HS-27A (cell line): ENCODE results near the gene ELOVL2.
"Not testable (repeated sequence)": the region's sequence is repeated elsewhere in the genome, so short reads cannot be mapped to it uniquely, and the experiment has no call there.

Source experiments
- DNase-seq: peaks from one replicate; pipeline ENCODE4 v3.0.0-alpha.2; 2012; ENCODE audit warnings: low read depth, missing footprints

ELOVL2 gene, protein sequence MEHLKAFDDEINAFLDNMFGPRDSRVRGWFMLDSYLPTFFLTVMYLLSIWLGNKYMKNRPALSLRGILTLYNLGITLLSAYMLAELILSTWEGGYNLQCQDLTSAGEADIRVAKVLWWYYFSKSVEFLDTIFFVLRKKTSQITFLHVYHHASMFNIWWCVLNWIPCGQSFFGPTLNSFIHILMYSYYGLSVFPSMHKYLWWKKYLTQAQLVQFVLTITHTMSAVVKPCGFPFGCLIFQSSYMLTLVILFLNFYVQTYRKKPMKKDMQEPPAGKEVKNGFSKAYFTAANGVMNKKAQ

DNA sequence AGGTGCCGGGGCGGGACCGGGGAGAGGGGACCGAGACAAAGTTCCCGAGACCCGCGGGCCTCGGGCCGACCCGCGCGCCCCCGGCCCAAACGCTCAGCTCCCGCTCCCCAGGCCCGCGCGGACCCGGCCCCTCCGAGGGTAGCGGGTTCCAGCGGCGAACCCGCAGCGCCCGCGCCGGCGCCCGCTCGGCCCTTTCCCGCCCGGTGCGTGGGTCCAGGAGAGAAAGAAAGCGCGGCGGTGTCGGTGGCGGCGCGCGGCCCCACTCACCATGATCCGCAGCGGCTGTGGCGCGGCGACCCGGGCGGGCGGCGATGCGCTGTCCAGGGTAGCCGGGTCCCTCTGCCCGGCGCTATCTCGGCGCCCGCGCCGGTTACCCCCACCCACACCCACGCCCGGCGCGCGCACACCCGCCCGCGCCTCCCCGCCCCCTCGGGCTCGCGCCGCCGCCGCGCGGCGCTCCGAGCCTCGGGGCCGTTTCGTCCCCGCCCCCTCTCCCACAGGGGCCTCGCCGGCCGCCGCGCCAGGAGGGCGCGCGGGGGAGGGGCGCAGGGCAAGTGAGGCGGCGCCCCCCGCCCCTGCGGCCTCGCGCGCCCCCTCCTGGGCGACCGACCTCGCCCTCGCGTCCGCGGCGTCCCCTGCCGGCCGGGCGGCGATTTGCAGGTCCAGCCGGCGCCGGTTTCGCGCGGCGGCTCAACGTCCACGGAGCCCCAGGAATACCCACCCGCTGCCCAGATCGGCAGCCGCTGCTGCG, at the start of gene ELOVL2:
Gene ELOVL2, minus strand, starts transcription at position 345 of the 751 bp plus-strand sequence. Its CDS starts 75 bp downstream, at position 270.
- no peak for DNase-seq

DNA sequence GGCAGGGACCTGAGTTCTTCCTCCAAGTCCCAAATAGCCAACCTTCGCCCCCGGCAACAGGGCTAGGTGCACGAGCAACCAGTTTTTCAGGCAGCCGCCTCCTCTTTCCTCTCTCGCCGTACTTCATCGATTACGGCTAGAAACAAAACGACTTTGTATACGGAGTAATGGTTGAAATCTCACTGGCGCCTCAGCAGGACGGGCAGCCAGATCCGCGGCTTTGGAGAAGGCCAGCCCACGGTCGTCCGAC, 49.2 kb upstream of the ELOVL2 start:
- DNase-seq: no peak

DNA sequence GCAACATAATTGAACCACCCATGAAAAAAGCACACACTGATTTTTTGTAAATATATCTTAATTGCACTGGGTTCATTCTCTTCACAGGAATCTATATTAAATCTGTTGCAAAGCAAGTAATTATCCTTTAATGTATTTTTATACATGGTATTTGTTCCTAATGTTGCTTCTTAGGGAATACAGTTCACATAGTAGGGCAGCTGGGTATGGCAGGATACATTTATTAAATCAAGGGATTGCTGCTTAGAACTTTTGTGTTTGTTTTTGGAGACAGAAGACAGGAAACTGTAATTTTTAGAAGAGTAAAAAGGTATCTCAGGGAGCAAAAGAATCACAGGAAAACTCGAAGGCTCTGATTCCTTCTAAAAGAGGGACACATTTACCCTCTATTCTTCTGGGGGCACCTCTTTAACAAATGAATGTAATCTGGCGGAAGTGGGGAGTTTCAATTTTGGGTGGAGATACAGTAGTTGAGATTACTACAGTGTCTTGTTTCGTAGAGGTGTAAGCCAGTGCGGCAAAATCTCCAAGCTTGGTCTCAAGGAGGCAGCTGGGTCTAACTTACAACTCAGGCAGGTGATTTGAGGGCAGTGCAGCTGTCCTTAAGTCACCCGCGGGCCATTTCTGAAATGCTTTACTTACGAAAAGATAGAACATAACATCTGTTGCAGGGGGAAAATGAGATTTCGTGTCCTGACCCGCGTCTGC, 48.7 kb upstream of the ELOVL2 start:
- DNase-seq: no peak

DNA sequence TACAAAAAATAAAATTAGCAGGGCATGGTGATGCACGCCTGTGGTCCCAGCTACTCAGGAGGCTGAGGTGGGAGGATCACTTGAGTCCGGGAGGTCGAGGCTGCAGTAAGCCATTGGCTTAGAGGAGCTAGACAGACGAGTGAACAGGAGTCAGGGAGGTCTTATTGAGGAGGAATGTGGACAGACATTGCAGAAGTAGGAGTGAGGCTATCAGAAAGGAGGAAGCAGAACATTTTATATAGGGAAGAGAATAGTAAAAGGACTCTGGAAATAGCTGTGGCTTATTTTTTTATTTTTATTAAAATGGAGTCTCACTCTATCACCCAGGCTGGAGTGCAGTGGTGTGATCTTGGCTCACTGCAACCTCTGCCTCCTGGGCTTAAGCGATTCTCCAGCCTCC, 47.0 kb upstream of the ELOVL2 start:
- not testable (repeated sequence) for DNase-seq

DNA sequence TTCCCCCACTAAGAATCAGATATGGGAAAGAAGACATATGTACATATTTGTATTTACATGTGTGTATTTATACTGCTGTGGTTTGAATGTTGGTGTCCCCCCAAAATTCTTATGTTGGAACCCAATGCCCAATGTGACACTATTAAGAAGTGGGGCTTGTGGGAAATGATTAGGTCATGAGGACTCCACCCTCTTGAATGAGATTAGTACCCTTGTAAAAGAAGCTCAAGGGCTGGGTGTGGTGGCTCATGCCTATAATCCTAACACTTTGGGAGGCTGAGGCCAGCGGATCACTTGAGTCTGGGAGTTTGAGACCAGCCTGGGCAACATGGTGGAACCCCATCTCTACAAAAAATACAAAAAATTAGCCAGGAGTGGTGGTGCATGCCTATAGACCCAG, 45.6 kb upstream of the ELOVL2 start:
- no peak for DNase-seq

DNA sequence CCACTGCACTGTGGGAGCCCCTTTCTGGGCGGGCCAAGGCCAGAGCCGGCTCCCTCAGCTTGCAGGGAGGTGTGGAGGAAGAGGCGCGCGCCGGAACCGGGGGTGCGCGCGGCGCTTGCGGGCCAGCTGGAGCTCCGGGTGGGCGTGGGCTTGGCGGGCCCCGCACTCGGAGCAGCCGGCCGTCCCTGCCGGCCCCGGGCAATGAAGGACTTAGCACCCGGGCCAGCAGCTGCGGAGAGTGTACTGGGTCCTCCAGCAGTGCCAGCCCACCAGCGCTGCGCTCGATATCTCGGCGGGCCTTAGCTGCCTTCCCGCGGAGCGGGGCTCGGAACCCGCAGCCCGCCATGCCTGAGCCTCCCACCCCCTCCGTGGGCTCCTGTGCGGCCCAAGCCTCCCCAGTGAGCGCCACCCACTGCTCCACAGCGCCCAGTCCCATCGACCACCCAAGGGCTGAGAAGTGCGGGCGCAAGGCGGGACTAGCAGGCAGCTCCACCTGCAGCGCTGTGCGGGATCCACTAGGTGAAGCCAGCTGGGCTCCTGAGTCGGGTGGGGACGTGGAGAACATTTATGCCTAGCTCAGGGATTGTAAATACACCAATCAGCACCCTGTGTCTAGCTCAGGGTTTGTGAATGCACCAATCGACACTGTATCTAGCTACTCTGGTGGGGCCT, 43.2 kb upstream of the ELOVL2 start:
- not testable (repeated sequence) for DNase-seq

DNA sequence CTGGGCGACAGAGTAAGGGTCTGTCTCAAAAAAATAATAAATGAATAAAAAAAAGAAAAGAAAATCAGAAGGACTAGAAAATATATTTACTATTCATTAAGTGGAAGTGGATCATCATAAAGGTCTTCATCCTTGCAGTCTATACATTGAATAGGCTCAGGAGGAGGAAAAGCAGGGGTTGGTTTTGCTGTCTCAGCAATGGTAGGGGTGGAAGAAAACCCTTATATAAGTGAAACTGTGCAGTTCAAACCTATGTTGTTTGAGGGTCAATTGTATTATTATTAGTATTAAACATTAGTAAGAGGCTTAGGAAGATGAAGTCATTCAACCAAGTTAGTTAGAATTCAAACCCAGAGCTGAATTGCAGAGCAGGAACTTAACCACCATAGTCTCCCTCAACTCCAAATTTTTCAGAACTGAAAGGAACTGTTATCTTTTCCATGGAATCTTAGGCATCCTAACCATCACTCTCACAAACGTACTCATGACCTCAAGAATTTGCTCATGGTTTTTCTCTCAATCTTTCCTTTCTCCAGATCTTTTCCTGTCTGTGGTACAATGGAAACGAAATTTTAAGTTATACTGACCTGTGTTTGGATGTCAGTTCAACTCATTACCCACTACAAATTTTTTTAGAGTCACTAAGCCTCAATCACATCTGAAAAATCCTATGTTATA, 41.8 kb upstream of the ELOVL2 start:
- peak; percentile 72 for DNase-seq

DNA sequence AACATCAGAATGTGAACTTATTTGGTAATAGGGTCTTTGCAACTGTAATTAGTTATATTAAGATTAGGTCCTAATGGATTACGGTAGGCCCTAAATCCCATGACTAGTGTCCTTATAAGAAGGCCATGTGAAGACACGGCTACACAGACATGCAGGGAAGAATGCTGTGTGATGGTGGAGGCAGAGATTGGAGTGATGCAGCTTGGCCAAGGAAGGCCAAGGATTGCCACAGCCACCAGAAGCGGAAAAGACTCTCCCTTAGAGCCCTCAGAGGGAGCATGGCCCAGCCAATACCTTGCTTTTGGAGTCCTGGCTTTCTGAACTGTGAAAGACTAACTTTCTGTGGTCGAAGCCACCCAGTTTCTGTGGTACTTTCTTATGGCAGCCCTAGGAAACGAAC, 39.9 kb upstream of the ELOVL2 start:
- no peak for DNase-seq

DNA sequence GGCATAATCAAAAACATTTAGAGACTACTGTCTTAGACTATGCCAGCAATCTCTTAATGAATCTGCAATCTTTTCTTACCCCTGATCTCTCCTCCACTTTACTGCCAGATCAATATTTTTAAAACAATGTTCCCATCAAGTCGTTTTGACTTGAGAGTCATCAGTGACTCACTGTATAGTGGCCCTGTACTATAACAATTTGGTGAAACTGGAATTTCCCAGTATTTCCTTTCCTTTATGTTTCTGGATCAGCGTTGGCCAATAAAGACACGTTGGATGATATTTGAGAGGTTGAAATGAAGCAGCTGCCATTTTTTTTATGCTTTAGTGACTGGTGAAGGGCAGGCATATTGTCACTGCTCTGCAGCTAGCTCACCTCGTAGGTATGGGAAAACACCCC, 39.4 kb upstream of the ELOVL2 start:
- peak; percentile 65 for DNase-seq

DNA sequence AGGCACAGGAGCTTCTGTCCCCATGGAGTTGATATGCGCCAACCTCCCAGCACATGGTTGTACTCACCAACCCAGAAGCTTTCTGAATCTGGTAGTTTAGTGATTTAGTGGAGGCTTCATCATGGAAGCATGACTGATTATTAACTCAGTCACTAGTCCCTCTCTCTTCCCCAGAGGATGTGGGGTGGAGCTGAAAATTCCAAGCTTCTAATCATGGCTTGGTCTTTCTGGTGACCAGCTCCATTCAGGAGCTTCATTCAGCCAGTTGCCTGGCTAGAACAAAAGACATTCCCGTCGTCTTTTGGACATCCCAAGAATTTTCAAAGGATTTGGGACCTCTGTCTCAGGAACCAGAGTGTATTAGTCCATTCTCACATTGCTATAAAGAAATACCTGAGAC, 36.2 kb upstream of the ELOVL2 start:
- DNase-seq: no peak

DNA sequence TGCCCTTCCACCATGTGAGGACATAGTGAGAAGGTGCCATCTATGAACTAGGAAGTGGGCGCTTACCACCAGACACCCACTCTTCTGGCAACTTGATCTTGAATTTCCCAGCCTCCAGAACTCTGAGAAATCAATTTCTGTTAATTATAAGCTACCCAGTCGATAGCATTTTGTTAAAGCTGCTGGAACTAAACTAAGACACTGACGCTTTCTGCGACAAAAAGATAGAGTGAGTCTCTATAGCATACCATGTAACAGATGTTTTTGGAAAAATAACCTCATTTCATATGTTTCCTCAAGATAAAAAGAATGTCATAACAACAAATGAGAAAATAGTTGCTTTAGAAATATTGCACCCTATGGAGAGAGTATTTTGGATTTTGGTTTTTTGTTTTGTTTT, 34.2 kb upstream of the ELOVL2 start:
- DNase-seq: no peak

DNA sequence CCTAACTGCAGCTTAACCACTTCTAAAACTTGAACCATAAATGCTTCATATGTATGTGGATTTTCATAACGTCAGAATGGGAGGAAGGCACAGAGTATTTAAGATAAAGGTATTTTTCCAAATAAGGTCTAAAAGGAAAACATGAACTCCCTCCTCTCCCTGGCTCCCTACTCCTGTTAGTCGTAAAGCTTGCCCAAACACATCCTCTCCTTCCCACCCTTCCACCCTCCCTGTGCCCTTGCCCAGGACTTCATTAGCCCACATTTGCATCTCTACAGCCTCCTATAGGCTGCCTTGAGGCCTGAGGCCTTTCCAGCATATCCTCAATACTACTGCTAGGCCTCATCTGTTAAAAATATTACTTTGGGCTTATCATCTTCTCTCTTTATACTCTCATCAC, 32.4 kb upstream of the ELOVL2 start:
- no peak for DNase-seq

DNA sequence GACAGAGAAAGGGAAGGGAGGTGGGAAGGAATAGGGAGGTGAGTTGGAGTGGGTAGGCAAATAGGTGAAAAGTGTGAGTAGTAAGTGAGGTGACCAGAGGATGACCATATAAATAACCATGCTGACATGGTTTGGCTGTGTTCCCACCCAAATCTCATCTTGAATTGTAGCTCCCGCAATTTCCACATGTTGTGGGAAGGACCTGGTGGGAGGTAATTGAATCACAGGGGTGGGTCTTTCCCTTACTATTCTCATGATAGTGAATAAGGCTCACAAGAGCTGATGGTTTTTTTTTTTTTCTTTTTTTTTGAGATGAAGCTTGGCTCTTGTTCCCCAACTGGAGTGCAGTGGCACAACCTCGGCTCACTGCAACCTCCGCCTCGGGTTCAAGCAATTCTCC, 28.0 kb upstream of the ELOVL2 start:
- no peak for DNase-seq

DNA sequence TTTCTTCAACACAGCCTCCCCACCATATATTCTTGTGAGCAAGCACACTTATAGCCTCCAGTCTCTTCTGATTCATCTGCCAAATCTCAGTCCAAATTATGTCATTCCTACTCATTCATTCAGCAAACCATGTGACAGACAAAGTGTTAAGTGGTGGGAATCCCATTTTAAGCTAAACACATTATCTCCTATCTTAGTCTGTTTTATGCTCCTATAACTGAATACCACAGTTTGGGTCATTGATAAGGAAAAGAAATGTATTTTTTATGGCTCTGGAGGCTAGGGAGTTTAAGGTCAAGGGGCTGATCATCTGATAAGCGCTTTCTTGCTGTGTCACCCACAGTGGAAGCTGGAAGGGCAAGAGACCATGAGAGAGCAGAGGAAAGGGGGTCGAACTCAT, 25.7 kb upstream of the ELOVL2 start:
- no peak for DNase-seq

DNA sequence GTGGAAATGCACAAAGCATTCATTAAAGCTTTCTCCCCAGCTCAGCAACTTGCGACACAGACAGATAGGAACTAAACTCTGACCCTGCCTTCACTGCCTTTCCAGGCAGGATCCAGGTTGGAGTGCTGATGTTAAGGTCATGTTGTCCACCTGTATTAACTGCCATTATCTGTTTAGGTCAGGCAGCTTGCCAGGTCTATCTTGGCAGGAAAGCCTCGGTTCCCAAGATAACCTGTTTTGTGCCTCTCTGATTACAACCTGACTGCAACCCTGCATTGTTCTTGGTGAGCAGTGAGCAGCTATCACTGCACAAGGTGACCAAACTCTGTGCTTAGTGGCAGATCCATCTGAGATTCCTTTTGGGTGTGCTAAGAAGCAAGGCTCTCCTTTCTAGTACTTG, 23.2 kb upstream of the ELOVL2 start:
- no peak for DNase-seq

DNA sequence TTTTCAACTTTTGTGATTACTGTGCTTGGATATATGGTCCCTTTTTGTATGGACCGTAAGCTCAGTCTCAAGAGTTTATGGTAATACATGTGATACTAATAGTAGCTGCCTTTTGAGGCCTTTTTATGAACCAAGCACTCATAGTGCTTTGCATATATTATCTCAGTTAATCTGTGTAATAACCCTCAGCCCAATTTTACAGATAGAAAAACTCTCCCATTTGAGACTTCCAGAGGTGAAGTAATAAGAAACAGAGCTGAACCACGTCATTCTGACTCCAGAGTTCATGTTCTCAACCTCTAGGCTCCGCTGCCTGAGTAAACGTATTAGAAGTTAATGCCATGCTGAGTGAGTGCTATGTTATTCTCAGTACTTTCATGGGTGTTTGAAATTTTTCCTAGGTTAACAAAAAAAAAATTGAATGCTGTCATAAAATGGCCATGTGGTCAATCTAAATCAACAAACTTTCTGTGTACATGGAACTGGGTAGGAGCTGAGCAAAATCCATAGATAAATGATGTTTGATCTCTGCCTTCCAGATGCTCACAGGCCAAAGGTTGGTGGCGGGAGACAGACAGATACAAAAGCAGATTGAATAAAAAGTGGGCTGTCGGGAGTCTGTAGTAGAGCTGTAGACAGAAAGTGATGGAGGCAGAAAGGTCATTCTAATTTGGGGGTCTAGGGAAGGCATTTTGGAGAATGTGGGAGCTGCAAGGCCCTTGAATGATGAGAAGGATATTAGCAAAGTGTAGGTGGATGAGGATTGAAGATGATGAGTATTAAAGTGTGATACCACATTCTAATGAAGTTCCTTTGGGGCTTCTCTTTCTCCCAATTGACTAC, 22.6 kb upstream of the ELOVL2 start:
- no peak for DNase-seq

DNA sequence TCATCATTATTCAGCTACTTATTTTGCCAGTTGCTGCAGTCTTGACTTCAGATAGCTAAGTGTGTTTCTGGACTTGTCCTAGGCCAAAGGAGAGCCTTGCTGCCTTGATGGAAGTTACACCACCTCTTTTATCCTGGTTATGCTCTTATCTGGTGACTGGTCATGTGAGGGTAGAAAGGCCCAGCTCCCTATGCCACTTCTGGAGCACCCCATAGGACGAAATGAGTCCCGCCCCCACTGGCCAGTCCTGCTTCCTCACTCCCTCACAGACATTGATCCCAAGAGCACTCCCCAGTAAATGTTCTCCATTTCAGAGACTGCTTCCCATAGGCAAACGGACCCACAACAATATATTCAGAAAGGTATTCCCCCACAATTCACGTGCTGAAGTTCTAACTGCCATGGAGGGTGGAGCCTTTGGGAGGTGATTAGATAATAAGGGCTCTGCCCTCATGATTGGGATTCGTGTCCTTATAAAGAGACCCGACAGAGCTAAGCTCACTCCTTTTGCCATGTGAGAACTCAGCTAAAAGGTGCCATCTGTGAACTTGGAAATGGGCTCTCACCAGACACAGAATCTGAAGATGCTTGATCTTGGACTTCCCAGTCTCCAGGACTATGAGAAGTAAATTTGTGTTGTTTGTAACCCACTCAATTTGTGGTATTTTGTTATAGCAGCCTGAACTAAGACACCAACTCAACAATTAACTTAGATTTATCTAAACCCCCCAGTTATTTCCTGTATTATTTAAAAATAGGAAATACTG, 21.5 kb upstream of the ELOVL2 start:
- DNase-seq: no peak

DNA sequence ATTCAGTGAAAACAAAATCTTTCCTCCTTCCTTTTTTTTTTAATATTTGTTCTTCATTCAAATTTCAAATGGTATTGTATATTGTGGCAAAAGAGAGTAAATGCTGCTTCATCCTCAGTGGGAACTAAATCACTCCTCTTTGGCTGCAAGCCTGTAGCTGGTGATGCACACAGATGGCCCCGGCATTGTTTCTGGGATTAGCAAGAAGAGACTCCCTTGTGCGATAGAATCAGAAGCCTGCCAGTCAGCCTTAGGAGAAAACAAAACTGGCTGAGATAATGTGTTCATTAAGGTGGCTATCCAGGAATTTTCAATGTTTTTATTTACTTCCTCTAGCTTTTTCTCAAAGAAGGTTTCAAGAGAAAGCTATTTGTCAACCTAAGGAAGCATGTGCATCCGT, 20.7 kb upstream of the ELOVL2 start:
- no peak for DNase-seq

DNA sequence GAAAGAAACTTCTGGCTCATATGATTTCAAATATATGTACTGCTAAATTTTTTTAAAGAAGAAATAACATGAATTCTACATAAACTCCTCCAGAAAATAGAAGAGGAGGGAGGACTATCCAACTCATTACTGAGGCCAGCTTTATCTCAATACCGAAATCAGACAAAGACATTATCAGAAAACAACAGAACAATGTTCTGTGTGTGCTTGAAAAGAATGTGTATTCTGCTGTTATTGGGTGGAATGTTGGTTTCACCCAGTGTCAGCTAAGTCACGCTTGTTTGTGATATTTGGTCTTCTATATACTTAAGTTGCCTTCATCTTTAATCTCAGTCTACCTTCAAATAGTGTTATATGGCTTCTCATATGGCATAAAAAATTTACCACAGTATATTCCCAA, 18.6 kb upstream of the ELOVL2 start:
- DNase-seq: no peak

DNA sequence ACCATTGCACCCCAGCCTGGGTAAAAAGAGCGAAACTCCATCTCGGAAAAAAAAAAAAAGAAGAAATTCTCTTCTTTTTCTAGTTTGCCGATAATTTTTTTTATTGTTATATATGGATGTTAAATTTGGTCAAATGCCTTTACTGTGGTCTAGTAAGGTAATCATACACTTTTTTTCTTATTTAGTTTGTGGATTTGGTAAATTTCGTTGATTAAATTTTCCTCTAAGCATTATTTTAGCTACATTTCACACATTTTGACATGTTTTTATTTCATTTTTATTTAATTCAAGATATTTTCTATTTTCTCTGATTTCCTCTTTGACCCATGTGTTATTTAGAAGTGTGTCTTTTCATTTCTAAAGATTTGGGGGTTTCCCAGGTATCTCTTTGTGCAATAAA, 18.0 kb upstream of the ELOVL2 start:
- DNase-seq: no peak

DNA sequence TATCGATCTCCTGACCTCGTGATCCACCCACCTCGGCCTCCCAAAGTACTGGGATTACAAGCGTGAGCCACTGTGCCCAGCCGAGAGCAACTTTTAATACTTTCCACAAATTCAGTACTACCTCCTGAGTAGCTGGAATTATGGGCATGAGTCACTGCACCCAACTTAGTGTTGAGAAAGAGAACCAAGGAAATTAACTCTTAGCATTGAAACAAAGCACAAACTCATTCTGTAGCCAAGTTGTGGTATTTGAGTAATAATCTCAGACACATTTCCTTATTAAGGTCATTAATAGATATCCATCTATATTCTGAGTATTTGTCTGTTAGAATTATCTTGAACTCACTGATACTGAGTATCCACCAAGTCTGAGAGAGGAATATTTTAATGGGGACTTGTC, 14.3 kb upstream of the ELOVL2 start:
- DNase-seq: no peak
